WI38 (cell line): Measurements from ENCODE around the gene ANKHD1.

Experiments used
- H3K4me3 ChIP-seq: 2 replicates; pipeline ENCODE4 v1.5.1; 2011; ENCODE audit warnings: low read depth, mild to moderate bottlenecking, control low read depth, low read length
- CTCF ChIP-seq: IDR thresholded peaks from 2 replicates; pipeline ENCODE4 v1.5.1; 2012; ENCODE audit warnings: low read depth, mild to moderate bottlenecking, control low read depth, low read length

The ANKHD1 gene

GRCh38 chr5:140546851-140547507 lies 145.3 kb downstream of the ANKHD1 start:
- TF ChIP-seq CTCF = no peak
- H3K4me3 ChIP-seq = no peak overlapping the region

GRCh38 chr5:140547508-140548299 lies 146.1 kb downstream of the ANKHD1 start, which contains the start of gene EIF4EBP3:
Gene EIF4EBP3 (plus strand): TSS chr5:140547662. CDS start chr5:140547738, 76 bp downstream.
- peak within 1 kb of the TSS; percentile 34 for H3K4me3 ChIP-seq

GRCh38 chr5:140548300-140548688 lies 146.7 kb downstream of the ANKHD1 start:
- no peak for TF ChIP-seq CTCF
- H3K4me3 ChIP-seq = no peak overlapping the region

More at GRCh38 chr5:140547508-140548299, 146.1 kb downstream of the ANKHD1 start, which contains the start of gene EIF4EBP3:
- peak; percentile 37 for TF ChIP-seq CTCF

- no peak overlapping the region for H3K4me3 ChIP-seq
- no peak for TF ChIP-seq CTCF
Observed at GRCh38 chr5:140548791-140549190, 147.2 kb downstream of the ANKHD1 start.

- TF ChIP-seq CTCF = no peak
- no peak overlapping the region for H3K4me3 ChIP-seq
Observed at GRCh38 chr5:140549237-140550144, 147.9 kb downstream of the ANKHD1 start.

GRCh38 chr5:140550147-140551079 lies 148.8 kb downstream of the ANKHD1 start:
- no peak for TF ChIP-seq CTCF
- no peak overlapping the region for H3K4me3 ChIP-seq
